GM23338 (cell line): ENCODE results near the gene PUS3. TPM values are rescaled to one million over a fixed set of nuclear protein-coding genes. Genes with fewer than 3 reads are reported as not detected.

Experiments used
- ATAC-seq: fragments of 200-7000 bp; cut with Tn5 transposase; 3 replicates; pipeline ENCODE4 v1.9.1; 2020
- DNase-seq: peaks from one replicate; pipeline ENCODE4 v3.0.0-alpha.2; 2015; ENCODE audit warnings: low spot score
- H2AFZ ChIP-seq: fragments of 200-600 bp; sonication (generic); 2 replicates; pipeline ENCODE4 v1.8.0; 2016; ENCODE audit warnings: antibody characterized with exemption, mild to moderate bottlenecking, moderate library complexity
- H3F3A ChIP-seq: fragments of 200-600 bp; sonication (generic); replicated peaks from 2 replicates; pipeline ENCODE4 v1.8.0; 2017; ENCODE audit warnings: antibody characterized with exemption, mixed run types, low read depth
- H3K27ac ChIP-seq: fragments of 200-600 bp; sonication (generic); 2 replicates; pipeline ENCODE4 v1.6.1; 2016; ENCODE audit warnings: low read depth
- H3K27me3 ChIP-seq: fragments of 200-600 bp; sonication (generic); 2 replicates; pipeline ENCODE4 v1.8.0; 2016; ENCODE audit warnings: mild to moderate bottlenecking, mixed run types, moderate library complexity; ENCODE audit not compliant: insufficient read depth
- H3K36me3 ChIP-seq: fragments of 200-600 bp; sonication (generic); 2 replicates; pipeline ENCODE4 v1.8.0; 2016; ENCODE audit warnings: mild to moderate bottlenecking; ENCODE audit not compliant: insufficient read depth
- H3K4me1 ChIP-seq: fragments of 200-600 bp; sonication (generic); 2 replicates; pipeline ENCODE4 v1.8.0; 2016; ENCODE audit warnings: mild to moderate bottlenecking, moderate library complexity; ENCODE audit not compliant: insufficient read depth
- H3K4me2 ChIP-seq: fragments of 200-600 bp; sonication (generic); 2 replicates; pipeline ENCODE4 v1.7.1; 2017; ENCODE audit warnings: mixed run types
- H3K4me3 ChIP-seq: fragments of 200-600 bp; sonication (generic); 2 replicates; pipeline ENCODE4 v1.6.1; 2016; ENCODE audit warnings: mixed run types
- H3K79me2 ChIP-seq: fragments of 200-600 bp; sonication (generic); replicated peaks from 2 replicates; pipeline ENCODE4 v1.8.0; 2017; ENCODE audit warnings: mild to moderate bottlenecking; ENCODE audit not compliant: insufficient read depth
- H3K9me2 ChIP-seq: fragments of 200-600 bp; sonication (generic); 2 replicates; pipeline ENCODE4 v1.8.0; 2017; ENCODE audit not compliant: insufficient read depth
- H4K20me1 ChIP-seq: fragments of 200-600 bp; sonication (generic); replicated peaks from 2 replicates; pipeline ENCODE4 v1.8.0; 2017; ENCODE audit warnings: mild to moderate bottlenecking; ENCODE audit not compliant: insufficient read depth
- H3K27ac Mint-ChIP-seq: 2 replicates; pipeline ENCODE4 v1.8.0; 2020; ENCODE audit warnings: inconsistent platforms, mild to moderate bottlenecking, moderate library complexity, mixed read lengths
- H3K27me3 Mint-ChIP-seq: 3 replicates; pipeline ENCODE4 v1.8.0; 2022; ENCODE audit warnings: low read depth, mild to moderate bottlenecking, moderate library complexity, mixed read lengths, inconsistent platforms; ENCODE audit not compliant: insufficient read depth, poor library complexity
- H3K36me3 Mint-ChIP-seq: 3 replicates; pipeline ENCODE4 v1.8.0; 2021; ENCODE audit warnings: low read depth, mild to moderate bottlenecking, inconsistent platforms, moderate library complexity, mixed read lengths
- H3K4me1 Mint-ChIP-seq: 3 replicates; pipeline ENCODE4 v1.8.0; 2020; ENCODE audit warnings: mild to moderate bottlenecking, inconsistent platforms, mixed read lengths
- H3K4me3 Mint-ChIP-seq: 3 replicates; pipeline ENCODE4 v1.8.0; 2021; ENCODE audit warnings: moderate library complexity, mild to moderate bottlenecking, inconsistent platforms, mixed read lengths
- H3K9me3 Mint-ChIP-seq: 3 replicates; pipeline ENCODE4 v1.8.0; 2020; ENCODE audit warnings: moderate library complexity, mild to moderate bottlenecking, inconsistent platforms, mixed read lengths
- CTCF ChIP-seq, 2 experiments: fragments of 200-600 bp in 1 of 2; sonication (generic) in 1 of 2; conservative IDR thresholded peaks; 2 replicates each; pipeline versions ENCODE4 v1.5.1 to v1.6.1; 2016 to 2017; ENCODE audit warnings: antibody characterized with exemption in 2 of 2, low read depth in 2 of 2, mild to moderate bottlenecking in 2 of 2, moderate library complexity in 1 of 2
- EZH2 ChIP-seq: fragments of 200-600 bp; sonication (generic); IDR thresholded peaks from one replicate; pipeline ENCODE4 v1.8.0; 2017; ENCODE audit warnings: antibody characterized with exemption, mild to moderate bottlenecking, low read depth; ENCODE audit not compliant: unreplicated experiment
- EZH2phosphoT487 ChIP-seq: fragments of 200-600 bp; sonication (generic); IDR thresholded peaks from one replicate; pipeline ENCODE4 v1.8.1; 2018; ENCODE audit warnings: antibody characterized with exemption; ENCODE audit not compliant: unreplicated experiment
- NANOG ChIP-seq: IDR thresholded peaks from 2 replicates; pipeline ENCODE4 v1.6.1; 2016; ENCODE audit warnings: antibody characterized with exemption, borderline replicate concordance
- POLR2AphosphoS5 ChIP-seq: IDR thresholded peaks from 2 replicates; pipeline ENCODE4 v1.6.1; 2016; ENCODE audit warnings: antibody characterized with exemption, low read depth
- STAT1 ChIP-seq: IDR thresholded peaks from one replicate; pipeline ENCODE4 v1.6.1; 2016; ENCODE audit warnings: antibody characterized with exemption; ENCODE audit not compliant: unreplicated experiment
- ZNF114 ChIP-seq: fragments of 250-450 bp; sonication (Bioruptor Pico); IDR thresholded peaks from 2 replicates; pipeline ENCODE4 v1.5.0; 2020; ENCODE audit warnings: mild to moderate bottlenecking, moderate library complexity
- polyA plus RNA-seq: library from polyadenylated mRNA; unstranded; fragments of >200 nt; fragmentation: Nextera tagmentation; extraction: Ambion mirVana; gene quantifications from 2 replicates; pipeline ENCODE4 v1.2.1, GENCODE V29; 2016
- total RNA-seq: library from RNA; depleted of rRNA; stranded (reverse); fragments of >200 nt; shearing (Covaris generic); gene quantifications from 2 replicates; pipeline ENCODE4 v1.2.3, GENCODE V29; 2014
- TF ChIP-seq, protein P1 (sequence below): fragments of 250-450 bp; sonication (Bioruptor Pico); IDR thresholded peaks from 2 replicates; pipeline ENCODE4 v1.5.0; 2020; ENCODE audit warnings: mild to moderate bottlenecking, moderate library complexity

PUS3 gene
- total and polyA plus RNA-seq, 2 experiments from 2014 or later: 15.8 to 24.1 TPM

DNA sequence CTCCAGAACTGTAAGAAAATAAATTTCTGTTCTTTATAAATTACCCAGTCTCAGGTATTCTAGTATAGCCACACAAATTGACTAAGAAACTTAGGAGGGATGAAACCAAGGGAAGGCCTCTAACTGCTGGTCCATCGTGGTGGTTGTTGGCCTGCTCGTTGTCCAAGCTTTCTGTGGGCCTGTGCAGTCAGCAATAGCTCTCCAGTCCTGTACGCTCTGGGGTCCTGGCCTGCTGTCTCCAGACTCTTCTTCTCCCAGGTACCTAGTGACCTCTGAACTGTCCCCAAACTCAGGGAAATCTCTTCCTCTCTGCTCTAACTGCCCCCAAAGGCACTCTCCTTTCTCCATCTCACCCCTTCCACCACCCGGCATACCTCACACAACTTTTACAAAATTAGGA is 37.1 kb upstream of the PUS3 start:
- H3K4me1 Mint-ChIP-seq: peaks cover 22% of the 10 kb centered on the region
- Histone ChIP-seq H3K4me2 (no peak overlapping the region), H2AFZ (no peak overlapping the region), H3F3A (no peaks in the 10 kb centered on the region), H3K27ac (no peak overlapping the region), H3K79me2 (no peaks in the 10 kb centered on the region), H3K4me1 (peaks cover 13% of the 10 kb centered on the region), H3K27me3 (no peaks in the 10 kb centered on the region), H3K9me2 (no peaks in the 10 kb centered on the region), H3K4me3 (no peak overlapping the region), H3K36me3 (no peaks in the 10 kb centered on the region), H4K20me1 (no peaks in the 10 kb centered on the region)
- H3K4me3 Mint-ChIP-seq: no peak overlapping the region
- H3K27me3 Mint-ChIP-seq: peaks cover 15% of the 10 kb centered on the region
- ATAC-seq (no peak), DNase-seq (no peak)
- TF ChIP-seq CTCF (conservative IDR thresholded peaks at IDR 0.05; ENCODE audit: low read depth in 2 of 2) (no peak), ZNF114 (CRISPR knock-in tag) (no peak), NANOG (no peak), EZH2phosphoT487 (no peak), EZH2 (no peak), STAT1 (no peak), POLR2AphosphoS5 (no peak)
- TF ChIP-seq, protein P1, sequence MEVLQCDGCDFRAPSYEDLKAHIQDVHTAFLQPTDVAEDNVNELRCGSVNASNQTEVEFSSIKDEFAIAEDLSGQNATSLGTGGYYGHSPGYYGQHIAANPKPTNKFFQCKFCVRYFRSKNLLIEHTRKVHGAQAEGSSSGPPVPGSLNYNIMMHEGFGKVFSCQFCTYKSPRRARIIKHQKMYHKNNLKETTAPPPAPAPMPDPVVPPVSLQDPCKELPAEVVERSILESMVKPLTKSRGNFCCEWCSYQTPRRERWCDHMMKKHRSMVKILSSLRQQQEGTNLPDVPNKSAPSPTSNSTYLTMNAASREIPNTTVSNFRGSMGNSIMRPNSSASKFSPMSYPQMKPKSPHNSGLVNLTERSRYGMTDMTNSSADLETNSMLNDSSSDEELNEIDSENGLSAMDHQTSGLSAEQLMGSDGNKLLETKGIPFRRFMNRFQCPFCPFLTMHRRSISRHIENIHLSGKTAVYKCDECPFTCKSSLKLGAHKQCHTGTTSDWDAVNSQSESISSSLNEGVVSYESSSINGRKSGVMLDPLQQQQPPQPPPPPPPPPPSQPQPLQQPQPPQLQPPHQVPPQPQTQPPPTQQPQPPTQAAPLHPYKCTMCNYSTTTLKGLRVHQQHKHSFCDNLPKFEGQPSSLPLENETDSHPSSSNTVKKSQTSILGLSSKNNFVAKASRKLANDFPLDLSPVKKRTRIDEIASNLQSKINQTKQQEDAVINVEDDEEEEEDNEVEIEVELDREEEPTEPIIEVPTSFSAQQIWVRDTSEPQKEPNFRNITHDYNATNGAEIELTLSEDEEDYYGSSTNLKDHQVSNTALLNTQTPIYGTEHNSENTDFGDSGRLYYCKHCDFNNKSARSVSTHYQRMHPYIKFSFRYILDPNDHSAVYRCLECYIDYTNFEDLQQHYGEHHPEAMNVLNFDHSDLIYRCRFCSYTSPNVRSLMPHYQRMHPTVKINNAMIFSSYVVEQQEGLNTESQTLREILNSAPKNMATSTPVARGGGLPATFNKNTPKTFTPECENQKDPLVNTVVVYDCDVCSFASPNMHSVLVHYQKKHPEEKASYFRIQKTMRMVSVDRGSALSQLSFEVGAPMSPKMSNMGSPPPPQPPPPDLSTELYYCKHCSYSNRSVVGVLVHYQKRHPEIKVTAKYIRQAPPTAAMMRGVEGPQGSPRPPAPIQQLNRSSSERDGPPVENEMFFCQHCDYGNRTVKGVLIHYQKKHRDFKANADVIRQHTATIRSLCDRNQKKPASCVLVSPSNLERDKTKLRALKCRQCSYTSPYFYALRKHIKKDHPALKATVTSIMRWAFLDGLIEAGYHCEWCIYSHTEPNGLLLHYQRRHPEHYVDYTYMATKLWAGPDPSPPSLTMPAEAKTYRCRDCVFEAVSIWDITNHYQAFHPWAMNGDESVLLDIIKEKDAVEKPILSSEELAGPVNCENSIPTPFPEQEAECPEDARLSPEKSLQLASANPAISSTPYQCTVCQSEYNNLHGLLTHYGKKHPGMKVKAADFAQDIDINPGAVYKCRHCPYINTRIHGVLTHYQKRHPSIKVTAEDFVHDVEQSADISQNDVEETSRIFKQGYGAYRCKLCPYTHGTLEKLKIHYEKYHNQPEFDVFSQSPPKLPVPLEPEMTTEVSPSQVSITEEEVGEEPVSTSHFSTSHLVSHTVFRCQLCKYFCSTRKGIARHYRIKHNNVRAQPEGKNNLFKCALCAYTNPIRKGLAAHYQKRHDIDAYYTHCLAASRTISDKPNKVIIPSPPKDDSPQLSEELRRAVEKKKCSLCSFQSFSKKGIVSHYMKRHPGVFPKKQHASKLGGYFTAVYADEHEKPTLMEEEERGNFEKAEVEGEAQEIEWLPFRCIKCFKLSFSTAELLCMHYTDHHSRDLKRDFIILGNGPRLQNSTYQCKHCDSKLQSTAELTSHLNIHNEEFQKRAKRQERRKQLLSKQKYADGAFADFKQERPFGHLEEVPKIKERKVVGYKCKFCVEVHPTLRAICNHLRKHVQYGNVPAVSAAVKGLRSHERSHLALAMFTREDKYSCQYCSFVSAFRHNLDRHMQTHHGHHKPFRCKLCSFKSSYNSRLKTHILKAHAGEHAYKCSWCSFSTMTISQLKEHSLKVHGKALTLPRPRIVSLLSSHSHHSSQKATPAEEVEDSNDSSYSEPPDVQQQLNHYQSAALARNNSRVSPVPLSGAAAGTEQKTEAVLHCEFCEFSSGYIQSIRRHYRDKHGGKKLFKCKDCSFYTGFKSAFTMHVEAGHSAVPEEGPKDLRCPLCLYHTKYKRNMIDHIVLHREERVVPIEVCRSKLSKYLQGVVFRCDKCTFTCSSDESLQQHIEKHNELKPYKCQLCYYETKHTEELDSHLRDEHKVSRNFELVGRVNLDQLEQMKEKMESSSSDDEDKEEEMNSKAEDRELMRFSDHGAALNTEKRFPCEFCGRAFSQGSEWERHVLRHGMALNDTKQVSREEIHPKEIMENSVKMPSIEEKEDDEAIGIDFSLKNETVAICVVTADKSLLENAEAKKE (CRISPR knock-in tag): no peak
- no peaks in the 10 kb centered on the region; the same call in 2 of the 3 replicates for H3K9me3 Mint-ChIP-seq
- H3K36me3 Mint-ChIP-seq: no peaks in the 10 kb centered on the region
- H3K27ac Mint-ChIP-seq: no peak overlapping the region
